H1 (cell line): ENCODE results near the gene SYK. TPM values are rescaled to one million over a fixed set of nuclear protein-coding genes. Genes with fewer than 3 reads are reported as not detected.

Experiments used
- CTCF ChIA-PET: fragments of 300-600 bp; sonication (Branson Sonifier 250); formaldehyde crosslinking; loops from one replicate; lab custom pipeline; 2021; ENCODE audit not compliant: partially characterized antibody; lab: Charles Lee
- POLR2A ChIA-PET: fragments of 300-600 bp; sonication (Branson Sonifier 250); formaldehyde crosslinking; loops from one replicate; lab custom pipeline; 2021; ENCODE audit warnings: inconsistent platforms; ENCODE audit not compliant: partially characterized antibody; lab: Charles Lee
- DNase-seq, 2 experiments: peaks; one replicate each; pipeline versions ENCODE4 v3.0.0 to v3.0.0-alpha.2; 2010 to 2022; ENCODE audit warnings: low spot score in 2 of 2, low read depth in 1 of 2, mixed read lengths in 1 of 2
- FAIRE-seq: peaks from 2 replicates; lab custom pipeline; 2011; peaks lifted over from hg19 to GRCh38; lab: Jason Lieb, UNC
- H2AFZ ChIP-seq: 2 replicates; pipeline ENCODE4 v1.8.1; 2012; ENCODE audit warnings: low read length, inconsistent platforms
- H2AK5ac ChIP-seq: 2 replicates; pipeline ENCODE4 v1.6.1; 2013; ENCODE audit warnings: low read depth, low read length
- H2BK120ac ChIP-seq: replicated peaks from 2 replicates; pipeline ENCODE3; 2013; ENCODE audit warnings: low read depth, low read length, inconsistent platforms
- H2BK12ac ChIP-seq: 2 replicates; pipeline ENCODE4 v1.6.1; 2013; ENCODE audit warnings: low read depth, low read length
- H2BK15ac ChIP-seq: 2 replicates; pipeline ENCODE4 v1.6.1; 2013; ENCODE audit warnings: low read length
- H2BK20ac ChIP-seq: 2 replicates; pipeline ENCODE4 v1.6.1; 2013; ENCODE audit warnings: low read length
- H2BK5ac ChIP-seq: 2 replicates; pipeline ENCODE4 v1.6.1; 2013; ENCODE audit warnings: low read depth, low read length
- H3K14ac ChIP-seq: 2 replicates; pipeline ENCODE4 v1.6.1; 2013; ENCODE audit warnings: inconsistent platforms; ENCODE audit not compliant: insufficient read length
- H3K18ac ChIP-seq: 2 replicates; pipeline ENCODE4 v1.6.1; 2013; ENCODE audit warnings: low read length; ENCODE audit errors: extremely low read depth
- H3K23ac ChIP-seq: 2 replicates; pipeline ENCODE4 v1.6.1; 2013; ENCODE audit warnings: inconsistent platforms; ENCODE audit not compliant: insufficient read length
- H3K23me2 ChIP-seq: 2 replicates; pipeline ENCODE4 v1.6.1; 2013; ENCODE audit warnings: low read depth, low read length
- H3K27ac ChIP-seq: 2 replicates; pipeline ENCODE4 v1.6.1; 2011; ENCODE audit warnings: low read depth, low read length, inconsistent platforms
- H3K27me3 ChIP-seq, 4 experiments: replicated peaks in 1 of 4; 1 replicate in 1 of 4; 2 replicates in 3 of 4; pipeline versions ENCODE4 v1.6.1 to v1.8.1; 2011 to 2013; ENCODE audit warnings: low read length in 3 of 4, mild to moderate bottlenecking in 3 of 4, inconsistent platforms in 2 of 4, mixed read lengths in 2 of 4, moderate library complexity in 1 of 4; ENCODE audit not compliant: control insufficient read depth in 3 of 4, insufficient read depth in 3 of 4; ENCODE audit errors: extremely low read depth in 1 of 4
- H3K36me3 ChIP-seq, 4 experiments: 2 replicates each; pipeline versions ENCODE4 v1.6.1 to v1.8.1; 2011 to 2013; ENCODE audit warnings: mild to moderate bottlenecking in 4 of 4, low read length in 3 of 4, moderate library complexity in 2 of 4, control low read depth in 1 of 4, inconsistent platforms in 1 of 4; ENCODE audit not compliant: insufficient read depth in 4 of 4, control insufficient read depth in 2 of 4
- H3K4ac ChIP-seq: replicated peaks from 2 replicates; pipeline ENCODE3; 2013; ENCODE audit warnings: low read length, low read depth, mixed read lengths, inconsistent platforms; ENCODE audit not compliant: insufficient read length
- H3K4me1 ChIP-seq, 4 experiments: replicated peaks in 1 of 4; 1 replicate in 1 of 4; 2 replicates in 3 of 4; pipeline versions ENCODE4 v1.6.1 to v1.8.1; 2011 to 2013; ENCODE audit warnings: low read length in 3 of 4, inconsistent platforms in 2 of 4, mixed read lengths in 1 of 4; ENCODE audit not compliant: insufficient read depth in 4 of 4, control insufficient read depth in 3 of 4
- H3K4me2 ChIP-seq, 2 experiments: 2 replicates each; pipeline versions ENCODE4 v1.6.1 to v1.8.1; 2011 to 2013; ENCODE audit warnings: low read depth in 2 of 2, low read length in 2 of 2, control low read depth in 1 of 2, inconsistent platforms in 1 of 2, mild to moderate bottlenecking in 1 of 2; ENCODE audit not compliant: insufficient read depth in 1 of 2
- H3K4me3 ChIP-seq, 4 experiments: fragments of 200-600, 300-600 bp in 1 of 4; sonication (generic), shearing (Covaris generic), sonication (Bioruptor Twin) in 1 of 4; 2 replicates each; pipeline versions ENCODE4 v1.5.1 to v1.8.1; 2011 to 2016; ENCODE audit warnings: low read length in 4 of 4, low read depth in 3 of 4, control low read depth in 2 of 4, inconsistent platforms in 2 of 4, mild to moderate bottlenecking in 2 of 4, mixed read lengths in 1 of 4, moderate library complexity in 1 of 4; ENCODE audit not compliant: insufficient read depth in 2 of 4; ENCODE audit errors: extremely low read depth in 1 of 4
- H3K56ac ChIP-seq: replicated peaks from 2 replicates; pipeline ENCODE3; 2013; ENCODE audit warnings: low read depth, mild to moderate bottlenecking, mixed read lengths, low read length, inconsistent platforms; ENCODE audit not compliant: insufficient read length
- H3K79me1 ChIP-seq: 2 replicates; pipeline ENCODE4 v1.6.1; 2013; ENCODE audit warnings: low read depth, low read length, control low read depth
- H3K79me2 ChIP-seq, 2 experiments: 2 replicates each; pipeline versions ENCODE4 v1.6.1 to v1.8.1; 2012 to 2013; ENCODE audit warnings: low read length in 2 of 2, mild to moderate bottlenecking in 2 of 2, inconsistent platforms in 1 of 2; ENCODE audit not compliant: insufficient read depth in 2 of 2, control insufficient read depth in 1 of 2
- H3K9ac ChIP-seq, 4 experiments: replicated peaks in 1 of 4; 1 replicate in 1 of 4; 2 replicates in 3 of 4; pipeline versions ENCODE4 v1.6.1 to v1.8.1; 2011 to 2013; ENCODE audit warnings: low read depth in 3 of 4, low read length in 3 of 4, control low read depth in 2 of 4, mild to moderate bottlenecking in 2 of 4, moderate library complexity in 2 of 4, inconsistent platforms in 1 of 4; ENCODE audit errors: extremely low read depth in 1 of 4
- H3K9me3 ChIP-seq, 2 experiments: 2 replicates each; pipeline versions ENCODE4 v1.6.1 to v1.8.1; 2012 to 2013; ENCODE audit warnings: mild to moderate bottlenecking in 2 of 2, moderate library complexity in 2 of 2, control low read depth in 1 of 2, inconsistent platforms in 1 of 2, low read depth in 1 of 2, low read length in 1 of 2, mixed read lengths in 1 of 2; ENCODE audit not compliant: insufficient read depth in 2 of 2
- H4K20me1 ChIP-seq, 2 experiments: replicated peaks in 1 of 2; 2 replicates each; pipeline versions ENCODE3 to v1.8.1; 2011 to 2013; ENCODE audit warnings: inconsistent platforms in 2 of 2, low read length in 2 of 2, mild to moderate bottlenecking in 1 of 2; ENCODE audit not compliant: insufficient read depth in 2 of 2, control insufficient read depth in 1 of 2
- H4K5ac ChIP-seq: 2 replicates; pipeline ENCODE4 v1.6.1; 2013; ENCODE audit warnings: low read length, low read depth, mixed read lengths, inconsistent platforms; ENCODE audit not compliant: insufficient read length
- H4K8ac ChIP-seq: 2 replicates; pipeline ENCODE4 v1.8.0; 2013; ENCODE audit warnings: mild to moderate bottlenecking, moderate library complexity, low read length, inconsistent platforms; ENCODE audit not compliant: insufficient read depth; ENCODE audit errors: extremely low read depth
- H4K91ac ChIP-seq: replicated peaks from 2 replicates; pipeline ENCODE3; 2013; ENCODE audit warnings: low read length, mixed read lengths, inconsistent platforms; ENCODE audit not compliant: insufficient read length
- BRCA1 ChIP-seq: IDR thresholded peaks from 2 replicates; pipeline ENCODE4 v1.6.1; 2012; ENCODE audit warnings: low read depth, low read length, improper control_type of control experiment
- KDM1A ChIP-seq: fragments of 200-600, 300-600 bp; sonication (generic); IDR thresholded peaks from 2 replicates; pipeline ENCODE4 v1.7.1; 2016; ENCODE audit warnings: mild to moderate bottlenecking, low read length, borderline replicate concordance
- WGBS, 2 experiments: shearing (Covaris generic) in 1 of 2; methylation state at CpG; one replicate each; pipeline versions ENCODE4 v1.1.6 to v1.1.7; 2013 to 2015; ENCODE audit warnings: low lambda C conversion rate in 2 of 2, mixed read lengths in 2 of 2, inconsistent platforms in 1 of 2, low coverage in 1 of 2, missing lambda C conversion rate in 1 of 2; ENCODE audit not compliant: insufficient replicate concordance in 2 of 2, insufficient coverage in 1 of 2, insufficient read length in 1 of 2; ENCODE audit errors: extremely low coverage in 1 of 2, missing lambda C conversion rate in 1 of 2; 5-methylcytosine and 5-hydroxymethylcytosine counted together
- polyA plus RNA-seq, 7 experiments: library from polyadenylated mRNA; depleted of rRNA in 3 of 7; stranded (reverse) in 5 of 7; unstranded in 2 of 7; fragments of >200 nt in 5 of 7; fragments of 200-250 nt in 2 of 7; gene quantifications; 1 replicate in 5 of 7; 2 replicates in 1 of 7; 4 replicates in 1 of 7; pipeline versions ENCODE4 v1.2.1 to v1.2.3, GENCODE V29; 2011 to 2013; ENCODE audit warnings: missing spikeins in 2 of 7, mixed read lengths in 2 of 7
- total RNA-seq: library from RNA; stranded (reverse); fragmentation: NEBNext Ultra II Directional; extraction: Animal tissue kit (Norgen Biotek cat#: 25700); gene quantifications from 2 replicates; pipeline ENCODE4 v1.2.1, GENCODE V29; 2021

Gene SYK
- total and polyA plus RNA-seq, 2 of the 8 experiments (the other 6 are each of a cell fraction or from before 2014, with no cell fraction given), result 1.5 to 4.4 TPM

GRCh38 chr9:90816690-90817089, 15.1 kb downstream of the SYK start:
- Histone ChIP-seq H2BK15ac (no peak overlapping the region), H3K4me2 (no peak overlapping the region), H4K91ac (no peak overlapping the region), H2BK12ac (no peak overlapping the region), H3K9me3 (peaks cover 0 to 1% of the 10 kb centered on the region in 2 experiments; a peak in 1 of 4 replicates), H3K23ac (no peak overlapping the region), H3K23me2 (no peaks in the 10 kb centered on the region), H4K20me1 (no peaks in the 10 kb centered on the region), H3K14ac (no peak overlapping the region), H2BK120ac (no peak overlapping the region), H4K5ac (no peak overlapping the region), H3K36me3 (no peaks in the 10 kb centered on the region), H3K18ac (no peak overlapping the region), H2AK5ac (no peak overlapping the region), H3K27ac (no peak overlapping the region), H3K79me1 (no peaks in the 10 kb centered on the region), H4K8ac (no peak overlapping the region), H3K4ac (no peak overlapping the region), H3K79me2 (no peaks in the 10 kb centered on the region), H3K9ac (no peak overlapping the region), H2AFZ (no peak overlapping the region), H3K4me3 (no peak overlapping the region), H2BK5ac (no peak overlapping the region), H3K27me3 (peaks cover 0 to 6% (median 0%) of the 10 kb centered on the region in 4 experiments; a peak in 3 of 7 replicates), H2BK20ac (no peak overlapping the region), H3K56ac (no peak overlapping the region), H3K4me1 (no peaks in the 10 kb centered on the region; a peak in 3 of 7 replicates)
- 82% methylated on average over 2 of the region's 2 CpGs; no CpG with 5 or more reads in 1 of the 2 experiments for WGBS, 2 experiments
- CTCF ChIA-PET, result no interaction called here
- TF ChIP-seq BRCA1, result no peak
- 0 out of 2 replicates have a peak, but pooled peaks have one; percentile 48 for TF ChIP-seq KDM1A
- FAIRE-seq (no peak), DNase-seq (no peak)
- POLR2A ChIA-PET, result no interaction called here
